Measurements from ENCODE around the gene MYO9A. TPM values are rescaled to one million over a fixed set of nuclear protein-coding genes. Genes with fewer than 3 reads are reported as not detected.

Gene MYO9A
- total and polyA plus RNA-seq, 2 experiments from 2014 or later, result 13.1 to 42.8 TPM

DNA sequence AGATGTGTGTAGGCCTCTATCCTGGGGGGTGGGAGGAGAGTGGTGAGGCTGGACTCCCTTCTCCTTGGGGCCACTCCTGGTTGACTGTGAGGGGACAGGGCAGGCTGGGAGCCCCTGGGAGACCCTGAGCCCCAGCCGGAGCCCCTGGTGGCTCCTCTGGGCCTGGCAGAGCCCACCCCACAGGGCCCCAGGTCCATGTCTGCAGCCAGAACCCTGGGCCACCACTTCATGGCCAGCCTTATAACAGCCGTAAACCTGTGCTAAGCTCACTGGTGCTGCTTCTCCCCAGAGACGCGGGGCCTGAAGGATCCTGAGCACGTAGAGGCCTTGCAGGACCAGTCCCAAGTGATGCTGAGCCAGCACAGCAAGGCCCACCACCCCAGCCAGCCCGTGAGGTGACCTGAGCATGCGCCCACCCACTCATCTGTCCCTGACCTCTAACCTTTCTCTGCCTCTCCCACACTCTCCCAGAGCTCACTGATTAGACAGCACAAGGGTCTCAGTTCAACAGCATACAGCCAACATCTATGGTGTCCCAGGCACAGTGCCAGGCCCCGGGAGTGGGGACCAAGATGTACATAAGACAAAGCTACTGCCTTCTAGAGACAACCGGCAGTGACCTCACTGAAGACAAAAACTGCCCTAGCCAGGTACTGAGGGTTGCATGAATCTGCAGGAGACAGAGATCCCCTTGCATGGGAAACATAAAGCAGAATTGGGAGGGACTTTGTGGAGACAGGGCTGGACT is 304.1 kb downstream of the MYO9A start:
- Histone ChIP-seq H3K4me1 (ENCODE audit: insufficient read depth) (no peaks in the 10 kb centered on the region), H3K36me3 (replicated peaks; ENCODE audit: insufficient read depth, low read depth) (no peaks in the 10 kb centered on the region), H3K9me2 (replicated peaks; ENCODE audit: insufficient read depth) (no peaks in the 10 kb centered on the region), H3K27me3 (no peaks in the 10 kb centered on the region), H3K79me2 (no peaks in the 10 kb centered on the region), H4K20me1 (ENCODE audit: insufficient read depth, poor library complexity, severe bottlenecking) (no peaks in the 10 kb centered on the region), H3K27ac (no peak overlapping the region), H3K4me3 (no peak overlapping the region), H3K9me3 (ENCODE audit: low read depth) (no peaks in the 10 kb centered on the region), H2AFZ (no peak overlapping the region), H3K4me2 (no peak overlapping the region)
- no peak for DNase-seq (ENCODE audit: low spot score)
- no peak for TF ChIP-seq EZH2phosphoT487 (IDR thresholded peaks at IDR 0.05; ENCODE audit: low read depth, severe bottlenecking, unreplicated experiment)
- TF ChIP-seq EZH2 (IDR thresholded peaks at IDR 0.05; ENCODE audit: borderline replicate concordance), result no peak
- TF ChIP-seq, protein P1, sequence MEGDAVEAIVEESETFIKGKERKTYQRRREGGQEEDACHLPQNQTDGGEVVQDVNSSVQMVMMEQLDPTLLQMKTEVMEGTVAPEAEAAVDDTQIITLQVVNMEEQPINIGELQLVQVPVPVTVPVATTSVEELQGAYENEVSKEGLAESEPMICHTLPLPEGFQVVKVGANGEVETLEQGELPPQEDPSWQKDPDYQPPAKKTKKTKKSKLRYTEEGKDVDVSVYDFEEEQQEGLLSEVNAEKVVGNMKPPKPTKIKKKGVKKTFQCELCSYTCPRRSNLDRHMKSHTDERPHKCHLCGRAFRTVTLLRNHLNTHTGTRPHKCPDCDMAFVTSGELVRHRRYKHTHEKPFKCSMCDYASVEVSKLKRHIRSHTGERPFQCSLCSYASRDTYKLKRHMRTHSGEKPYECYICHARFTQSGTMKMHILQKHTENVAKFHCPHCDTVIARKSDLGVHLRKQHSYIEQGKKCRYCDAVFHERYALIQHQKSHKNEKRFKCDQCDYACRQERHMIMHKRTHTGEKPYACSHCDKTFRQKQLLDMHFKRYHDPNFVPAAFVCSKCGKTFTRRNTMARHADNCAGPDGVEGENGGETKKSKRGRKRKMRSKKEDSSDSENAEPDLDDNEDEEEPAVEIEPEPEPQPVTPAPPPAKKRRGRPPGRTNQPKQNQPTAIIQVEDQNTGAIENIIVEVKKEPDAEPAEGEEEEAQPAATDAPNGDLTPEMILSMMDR (IDR thresholded peaks at IDR 0.05; ENCODE audit: poor library complexity), result no peak
- WGBS (ENCODE audit: low lambda C conversion rate, missing lambda C conversion rate), result 90% methylated on average over 9 of the region's 9 CpGs

DNA sequence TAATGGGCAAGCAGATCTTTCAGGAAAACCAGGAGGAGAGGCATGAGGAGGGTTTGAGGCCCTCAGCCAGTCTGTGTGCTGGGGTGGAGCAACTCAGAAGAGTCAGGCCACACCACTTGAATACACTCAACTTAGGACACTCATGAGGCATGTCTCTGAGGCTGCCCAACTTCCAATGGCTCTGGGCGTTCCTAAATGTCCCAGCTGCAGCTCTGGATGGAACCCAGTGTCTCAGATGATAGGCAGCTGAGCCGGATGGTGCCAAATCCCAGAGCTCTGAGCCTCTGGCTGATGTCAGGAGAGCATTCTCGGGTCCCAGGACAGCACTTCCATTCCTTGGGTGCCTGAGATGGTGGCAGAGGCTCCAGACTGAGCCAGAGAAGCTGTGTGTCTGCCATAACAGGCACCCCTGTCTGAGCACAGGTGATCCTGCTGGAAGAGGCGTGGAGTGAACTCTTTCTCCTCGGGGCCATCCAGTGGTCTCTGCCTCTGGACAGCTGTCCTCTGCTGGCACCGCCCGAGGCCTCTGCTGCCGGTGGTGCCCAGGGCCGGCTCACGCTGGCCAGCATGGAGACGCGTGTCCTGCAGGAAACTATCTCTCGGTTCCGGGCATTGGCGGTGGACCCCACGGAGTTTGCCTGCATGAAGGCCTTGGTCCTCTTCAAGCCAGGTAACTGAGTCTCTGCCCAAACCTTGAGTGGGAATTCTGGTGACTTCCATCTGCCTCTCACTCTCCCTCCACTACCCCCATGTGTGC is 304.8 kb downstream of the MYO9A start:
- Histone ChIP-seq H3K9me2 (replicated peaks; ENCODE audit: insufficient read depth) (no peaks in the 10 kb centered on the region), H3K27me3 (no peaks in the 10 kb centered on the region), H4K20me1 (ENCODE audit: insufficient read depth, poor library complexity, severe bottlenecking) (no peaks in the 10 kb centered on the region), H3K4me2 (no peak overlapping the region), H3K4me1 (ENCODE audit: insufficient read depth) (no peaks in the 10 kb centered on the region), H3K36me3 (replicated peaks; ENCODE audit: insufficient read depth, low read depth) (no peaks in the 10 kb centered on the region), H3K27ac (no peak overlapping the region), H2AFZ (no peak overlapping the region), H3K9me3 (ENCODE audit: low read depth) (no peaks in the 10 kb centered on the region), H3K4me3 (no peak overlapping the region), H3K79me2 (no peaks in the 10 kb centered on the region)
- TF ChIP-seq EZH2 (IDR thresholded peaks at IDR 0.05; ENCODE audit: borderline replicate concordance) (no peak), EZH2phosphoT487 (IDR thresholded peaks at IDR 0.05; ENCODE audit: low read depth, severe bottlenecking, unreplicated experiment) (no peak)
- TF ChIP-seq, protein P1 (IDR thresholded peaks at IDR 0.05; ENCODE audit: poor library complexity), result no peak
- WGBS (ENCODE audit: low lambda C conversion rate, missing lambda C conversion rate), result 97% methylated on average over 16 of the region's 16 CpGs
- no peak for DNase-seq (ENCODE audit: low spot score)

DNA sequence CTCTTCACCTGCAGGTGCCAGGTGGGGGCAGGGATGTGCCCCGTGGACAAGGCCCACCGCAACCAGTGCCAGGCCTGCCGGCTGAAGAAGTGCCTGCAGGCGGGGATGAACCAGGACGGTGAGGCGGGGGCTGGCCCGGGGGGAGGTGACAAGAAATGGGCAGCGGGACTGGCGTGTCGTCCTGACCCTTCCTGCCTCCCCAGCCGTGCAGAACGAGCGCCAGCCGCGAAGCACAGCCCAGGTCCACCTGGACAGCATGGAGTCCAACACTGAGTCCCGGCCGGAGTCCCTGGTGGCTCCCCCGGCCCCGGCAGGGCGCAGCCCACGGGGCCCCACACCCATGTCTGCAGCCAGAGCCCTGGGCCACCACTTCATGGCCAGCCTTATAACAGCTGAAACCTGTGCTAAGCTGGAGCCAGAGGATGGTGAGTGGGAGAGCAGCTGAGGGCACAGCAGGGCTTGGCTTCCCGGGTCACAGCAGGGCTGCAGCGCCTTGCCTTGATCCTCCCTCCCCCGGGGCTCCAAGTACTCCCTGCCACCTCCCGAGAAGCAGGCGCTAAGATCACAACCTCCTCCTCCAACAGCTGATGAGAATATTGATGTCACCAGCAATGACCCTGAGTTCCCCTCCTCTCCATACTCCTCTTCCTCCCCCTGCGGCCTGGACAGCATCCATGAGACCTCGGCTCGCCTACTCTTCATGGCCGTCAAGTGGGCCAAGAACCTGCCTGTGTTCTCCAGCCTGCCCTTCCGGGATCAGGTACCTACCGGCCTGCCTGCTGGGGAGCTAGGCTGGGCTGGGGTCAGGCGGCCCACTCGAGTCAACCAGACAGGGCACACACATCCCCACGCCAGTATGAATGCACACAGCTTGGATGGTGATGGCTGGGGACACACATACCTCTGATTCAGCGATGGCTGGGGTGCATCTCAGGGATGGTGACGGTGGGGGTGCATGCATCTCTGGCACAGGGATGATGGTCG is 305.9 kb downstream of the MYO9A start:
- 96% methylated on average over 28 of the region's 38 CpGs for WGBS (ENCODE audit: low lambda C conversion rate, missing lambda C conversion rate)
- H3K4me3 ChIP-seq, result no peak overlapping the region
- H4K20me1 ChIP-seq (ENCODE audit: insufficient read depth, poor library complexity, severe bottlenecking), result no peaks in the 10 kb centered on the region
- no peaks in the 10 kb centered on the region for H3K9me2 ChIP-seq (replicated peaks; ENCODE audit: insufficient read depth)
- TF ChIP-seq, protein P1 (IDR thresholded peaks at IDR 0.05; ENCODE audit: poor library complexity), result no peak
- TF ChIP-seq EZH2phosphoT487 (IDR thresholded peaks at IDR 0.05; ENCODE audit: low read depth, severe bottlenecking, unreplicated experiment), result no peak
- no peak for TF ChIP-seq EZH2 (IDR thresholded peaks at IDR 0.05; ENCODE audit: borderline replicate concordance)
- H3K9me3 ChIP-seq (ENCODE audit: low read depth), result no peaks in the 10 kb centered on the region
- no peaks in the 10 kb centered on the region for H3K27me3 ChIP-seq
- H2AFZ ChIP-seq, result no peak overlapping the region
- H3K27ac ChIP-seq, result no peak overlapping the region
- no peaks in the 10 kb centered on the region for H3K4me1 ChIP-seq (ENCODE audit: insufficient read depth)
- H3K79me2 ChIP-seq, result no peaks in the 10 kb centered on the region
- DNase-seq (ENCODE audit: low spot score), result no peak
- H3K4me2 ChIP-seq, result no peak overlapping the region
- H3K36me3 ChIP-seq (replicated peaks; ENCODE audit: insufficient read depth, low read depth), result no peaks in the 10 kb centered on the region

All from hepatocyte (in vitro differentiated cells).